OCI-LY7 (cell line): ENCODE results near the gene SULT1E1.

ENCODE experiments used
- CTCF ChIP-seq: fragments of 200-600 bp; sonication (generic); conservative IDR thresholded peaks from 2 replicates; pipeline ENCODE4 v1.5.1; 2014; ENCODE audit warnings: mild to moderate bottlenecking, antibody characterized with exemption, low read length, moderate library complexity, mixed read lengths
- EZH2phosphoT487 ChIP-seq: fragments of 200-600 bp; sonication (generic); IDR thresholded peaks from 2 replicates; pipeline ENCODE4 v1.6.1; 2018; ENCODE audit warnings: low read depth, borderline replicate concordance, mild to moderate bottlenecking, mixed run types, antibody characterized with exemption, low read length, moderate library complexity, mixed read lengths

GRCh38 chr4:69830560-69831269 lies 29.2 kb downstream of the SULT1E1 start:
- TF ChIP-seq CTCF (no peak), EZH2phosphoT487 (no peak)
